GM23338 (cell line): ENCODE results near the gene MPPED2.

Experiments used
- CTCF ChIP-seq, 2 experiments: fragments of 200-600 bp in 1 of 2; sonication (generic) in 1 of 2; conservative IDR thresholded peaks; 2 replicates each; pipeline versions ENCODE4 v1.5.1 to v1.6.1; 2016 to 2017; ENCODE audit warnings: antibody characterized with exemption in 2 of 2, low read depth in 2 of 2, mild to moderate bottlenecking in 2 of 2, moderate library complexity in 1 of 2
- JUNB ChIP-seq: IDR thresholded peaks from one replicate; pipeline ENCODE4 v1.6.1; 2016; ENCODE audit warnings: antibody characterized with exemption; ENCODE audit not compliant: unreplicated experiment
- NANOG ChIP-seq: IDR thresholded peaks from 2 replicates; pipeline ENCODE4 v1.6.1; 2016; ENCODE audit warnings: antibody characterized with exemption, borderline replicate concordance

GRCh38 chr11:30487200-30487898 lies 98.8 kb downstream of the MPPED2 start:
- TF ChIP-seq JUNB (no peak), CTCF (conservative IDR thresholded peaks at IDR 0.05; ENCODE audit: low read depth in 2 of 2) (no peak), NANOG (no peak)
